HG03095 (cell line): Measurements from ENCODE around the gene EML6.
"Not testable (repeated sequence)": the region's sequence is repeated elsewhere in the genome, so short reads cannot be mapped to it uniquely, and the experiment has no call there.

Experiments
- ATAC-seq: cut with Tn5 transposase; IDR thresholded peaks from one replicate; pipeline ENCODE4 v1.9.1; 2021; ENCODE audit warnings: moderate library complexity; ENCODE audit not compliant: unreplicated experiment

Gene EML6

DNA sequence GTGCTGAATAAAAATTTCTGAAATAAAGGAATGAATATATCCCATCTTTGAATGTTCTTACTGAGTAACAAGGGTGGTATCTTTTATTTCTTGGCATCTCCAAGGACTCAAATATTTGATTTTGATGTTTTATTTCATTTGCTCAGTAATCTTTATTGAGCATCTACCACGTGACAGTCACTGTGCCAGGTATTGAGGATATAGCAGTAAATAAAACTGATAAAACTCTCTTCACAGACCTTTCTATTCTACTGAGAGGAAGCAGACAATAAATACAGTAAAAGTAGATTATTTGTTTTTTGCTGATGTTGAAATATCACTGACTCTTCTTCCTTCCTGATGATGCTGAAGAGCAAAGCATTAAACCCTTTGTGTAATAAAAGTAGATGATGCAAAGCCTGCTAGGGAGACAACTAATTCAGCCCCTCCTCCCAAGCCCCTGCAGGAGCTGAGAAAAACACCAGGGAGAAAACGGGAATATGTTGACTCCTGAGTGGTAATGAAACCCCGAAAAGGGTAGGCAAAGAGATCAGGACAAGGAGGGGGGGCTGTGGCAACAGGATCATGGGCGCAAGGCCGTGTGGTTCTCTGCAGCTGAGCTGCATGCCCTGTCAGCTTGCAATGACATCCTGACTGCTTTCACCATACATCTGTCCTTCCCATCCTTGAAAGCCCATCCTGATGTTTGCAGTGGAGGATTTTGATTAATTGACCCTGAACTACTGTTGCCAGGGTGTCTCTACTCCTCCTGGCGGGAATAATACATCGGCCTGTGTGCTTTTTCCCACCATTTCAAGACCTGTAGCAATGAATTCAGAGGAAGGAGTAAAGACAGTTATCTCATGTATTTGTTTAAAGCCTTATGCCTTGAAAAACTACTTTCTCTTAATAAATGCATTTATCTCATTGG, 117.4 kb downstream of the EML6 start:
- no peak for ATAC-seq

DNA sequence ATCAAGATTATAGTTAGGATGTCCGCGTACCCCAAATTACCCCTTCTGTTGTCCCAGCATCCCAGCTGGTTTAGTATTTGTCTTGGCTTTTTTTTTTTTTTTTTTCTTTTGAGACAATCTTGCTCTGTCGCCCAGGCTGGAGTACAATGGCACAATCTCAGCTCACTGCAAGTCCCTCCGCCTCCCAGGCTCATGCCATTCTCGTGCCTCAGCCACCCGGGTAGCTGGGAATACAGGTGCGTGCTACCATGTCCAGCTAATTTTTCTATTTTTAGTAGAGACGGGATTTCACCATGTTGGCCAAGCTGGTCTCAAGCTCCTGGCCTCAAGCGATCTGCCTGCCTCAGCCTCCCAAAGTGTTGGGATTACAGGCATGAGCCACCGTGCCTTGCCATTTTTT, 118.0 kb downstream of the EML6 start:
- not testable (repeated sequence) for ATAC-seq

DNA sequence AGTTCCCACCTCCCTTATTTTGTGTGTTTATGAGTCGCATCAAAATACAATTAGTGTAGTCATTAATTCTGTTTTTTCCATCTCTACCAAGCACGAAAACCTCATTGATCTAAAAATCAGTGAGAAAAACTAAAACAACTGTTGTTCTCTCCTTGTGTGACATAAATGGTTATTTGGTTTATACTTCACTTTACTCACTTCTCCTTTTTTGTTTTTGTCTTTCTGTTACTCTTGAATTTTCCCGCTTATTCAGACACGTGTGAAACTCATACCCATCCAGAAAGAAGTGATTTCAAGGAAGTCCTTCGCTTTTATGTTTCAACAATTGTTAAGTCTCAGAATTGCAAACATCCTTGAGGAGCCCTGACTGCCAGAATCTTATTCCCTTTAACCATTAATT, 121.6 kb downstream of the EML6 start:
- no peak for ATAC-seq

DNA sequence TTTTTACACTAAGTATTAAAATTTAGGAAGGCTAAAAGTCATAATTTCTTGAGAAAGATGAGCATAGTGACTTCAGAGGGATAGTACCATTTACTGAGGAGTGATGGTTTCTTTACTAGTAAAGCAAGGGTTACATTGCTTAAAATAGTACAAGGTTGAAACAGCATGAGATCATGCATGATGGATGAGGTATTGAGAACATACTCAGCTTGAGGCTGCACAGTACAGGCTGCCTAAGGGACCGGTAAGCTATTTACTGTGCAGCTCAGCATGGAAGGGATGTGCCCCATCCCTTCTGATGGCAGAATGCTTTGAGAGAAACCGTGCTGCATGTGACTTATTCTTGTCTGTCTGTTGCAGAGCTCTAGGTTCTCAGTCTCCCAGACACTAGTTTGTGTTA, 122.1 kb downstream of the EML6 start:
- no peak for ATAC-seq

DNA sequence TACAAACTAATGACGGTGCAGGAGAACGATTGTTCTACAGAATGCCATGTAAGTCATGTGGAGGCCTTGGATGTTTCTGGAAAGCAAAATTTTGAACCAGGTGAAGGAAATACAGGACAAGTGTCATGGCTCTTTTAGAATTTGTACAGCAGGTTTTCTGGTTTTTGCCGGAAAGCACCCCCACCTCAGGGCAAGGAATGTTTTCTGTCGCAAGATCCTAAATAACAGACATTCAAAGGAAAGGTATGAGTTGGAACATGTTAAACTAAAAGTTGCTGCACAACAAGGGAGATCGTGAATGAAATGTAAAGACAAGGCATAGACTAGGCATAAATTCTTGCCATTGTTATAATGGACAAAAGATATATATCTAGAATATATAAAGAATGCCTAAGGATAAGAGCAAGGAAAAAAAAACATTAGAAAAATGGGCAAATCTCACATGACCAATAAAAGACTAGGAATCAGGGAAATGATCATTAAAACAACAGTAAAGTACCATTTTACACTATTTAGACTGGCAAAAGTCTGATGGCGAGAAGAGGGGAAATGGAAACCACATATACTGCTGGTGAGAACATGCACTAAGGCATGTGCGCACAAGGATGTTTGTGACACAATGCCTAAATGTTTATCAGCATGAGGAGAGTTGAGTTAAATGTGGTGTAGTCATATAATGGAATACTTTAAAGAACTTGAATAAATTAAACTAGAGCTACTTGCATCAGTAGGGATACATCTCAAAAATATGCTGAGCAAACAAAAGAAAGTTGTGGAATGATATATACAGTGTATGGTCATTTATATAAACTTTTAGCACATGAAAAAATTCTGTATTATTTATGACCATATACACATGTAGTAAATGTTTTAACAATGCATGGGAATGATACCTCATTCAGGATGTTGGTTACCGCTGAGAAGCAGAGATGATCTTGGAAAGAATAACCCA, 127.0 kb downstream of the EML6 start:
- ATAC-seq, result no peak

DNA sequence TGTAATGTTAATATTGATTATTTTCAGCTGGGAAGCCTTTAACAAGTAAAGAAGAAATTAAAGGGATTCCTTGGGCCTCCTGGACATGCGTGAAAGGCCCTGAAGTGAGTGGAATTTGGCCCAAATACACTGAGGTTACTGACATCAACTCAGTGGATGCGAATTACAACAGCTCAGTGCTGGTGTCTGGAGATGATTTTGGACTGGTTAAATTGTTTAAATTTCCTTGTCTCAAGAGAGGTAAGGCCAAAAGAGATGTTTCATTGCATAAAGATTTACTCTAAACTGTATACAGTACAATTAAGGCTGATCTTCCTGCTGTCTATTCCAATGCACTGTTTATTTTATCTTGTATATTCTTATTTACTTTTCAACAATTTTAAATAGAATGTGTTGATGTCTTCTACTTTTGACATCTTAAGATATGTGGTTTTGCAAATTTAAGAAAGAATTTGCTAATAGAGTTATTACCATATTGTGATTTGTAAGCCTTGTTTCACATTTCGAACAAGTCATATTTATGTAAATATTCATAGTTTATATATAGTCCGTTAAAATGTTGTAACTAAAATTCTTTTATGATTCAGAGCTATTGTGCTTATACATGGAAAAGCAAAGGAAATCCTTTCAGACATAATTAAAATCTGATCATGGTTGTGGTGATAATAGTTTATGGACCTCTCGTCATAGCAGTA, 130.3 kb downstream of the EML6 start:
- no peak for ATAC-seq

DNA sequence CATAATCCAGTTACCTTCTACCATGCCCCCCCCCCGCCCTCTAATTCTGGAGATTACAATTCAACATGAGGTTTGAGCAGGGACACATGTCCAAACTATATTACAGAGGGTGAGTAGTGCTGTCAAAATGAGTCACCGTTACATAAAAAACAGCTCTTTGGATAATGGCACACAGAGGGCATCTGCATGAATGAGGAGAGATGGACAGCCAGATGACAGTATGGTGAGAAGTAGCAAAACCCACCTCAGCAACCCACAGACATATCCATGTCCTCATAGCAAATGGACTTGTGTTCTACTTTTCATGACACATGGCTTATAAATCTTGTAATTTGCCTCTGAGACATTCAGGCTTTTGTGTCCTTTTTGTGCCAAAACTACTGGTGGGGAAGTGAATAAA, 132.0 kb downstream of the EML6 start:
- no peak for ATAC-seq

DNA sequence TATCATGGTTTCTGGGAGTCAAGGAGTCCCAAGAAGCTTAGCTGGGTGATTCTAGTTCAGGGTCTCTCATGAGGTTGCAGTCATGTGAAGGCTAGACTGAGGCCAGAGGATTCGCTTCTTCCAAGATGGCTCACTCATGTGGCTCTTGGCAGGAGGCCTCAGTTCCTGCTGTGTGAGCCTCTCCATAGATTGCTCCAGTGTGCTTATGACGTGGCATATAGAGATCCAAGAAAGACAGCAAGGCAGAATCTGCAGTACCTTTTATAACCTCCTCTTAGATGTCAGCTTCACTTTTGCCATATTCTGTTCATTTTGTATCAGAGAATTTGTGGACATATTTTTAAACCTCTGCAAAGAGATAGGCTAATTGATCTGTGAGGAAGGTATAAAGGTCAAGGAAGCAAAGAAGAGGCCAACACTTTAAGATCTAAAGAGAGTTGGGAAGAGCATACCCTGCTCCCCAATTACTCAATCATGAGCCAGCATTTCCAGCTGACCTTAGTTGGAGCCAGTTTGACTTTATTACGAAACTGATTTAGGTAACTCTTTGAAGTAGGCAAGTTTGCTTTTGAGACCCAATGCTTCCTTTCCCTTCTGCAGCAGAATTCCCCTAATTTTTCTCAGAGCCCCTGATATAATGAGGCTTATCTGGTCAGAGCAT, 134.7 kb downstream of the EML6 start:
- no peak for ATAC-seq

DNA sequence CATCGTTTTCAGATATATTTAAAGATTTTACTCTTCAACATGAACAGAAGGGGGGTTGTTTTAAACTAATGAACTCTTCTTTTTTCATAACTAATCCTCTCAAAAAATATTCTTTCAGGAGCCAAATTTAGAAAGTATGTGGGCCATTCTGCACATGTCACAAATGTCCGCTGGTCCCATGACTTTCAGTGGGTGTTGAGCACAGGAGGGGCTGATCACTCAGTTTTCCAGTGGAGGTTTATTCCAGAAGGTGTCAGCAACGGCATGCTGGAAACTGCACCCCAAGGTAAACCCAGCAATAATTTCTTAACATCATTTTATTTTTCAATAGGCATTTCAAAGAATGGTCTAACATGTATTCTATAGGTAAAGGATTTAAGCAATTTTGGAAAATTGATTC, 136.0 kb downstream of the EML6 start:
- no peak for ATAC-seq

DNA sequence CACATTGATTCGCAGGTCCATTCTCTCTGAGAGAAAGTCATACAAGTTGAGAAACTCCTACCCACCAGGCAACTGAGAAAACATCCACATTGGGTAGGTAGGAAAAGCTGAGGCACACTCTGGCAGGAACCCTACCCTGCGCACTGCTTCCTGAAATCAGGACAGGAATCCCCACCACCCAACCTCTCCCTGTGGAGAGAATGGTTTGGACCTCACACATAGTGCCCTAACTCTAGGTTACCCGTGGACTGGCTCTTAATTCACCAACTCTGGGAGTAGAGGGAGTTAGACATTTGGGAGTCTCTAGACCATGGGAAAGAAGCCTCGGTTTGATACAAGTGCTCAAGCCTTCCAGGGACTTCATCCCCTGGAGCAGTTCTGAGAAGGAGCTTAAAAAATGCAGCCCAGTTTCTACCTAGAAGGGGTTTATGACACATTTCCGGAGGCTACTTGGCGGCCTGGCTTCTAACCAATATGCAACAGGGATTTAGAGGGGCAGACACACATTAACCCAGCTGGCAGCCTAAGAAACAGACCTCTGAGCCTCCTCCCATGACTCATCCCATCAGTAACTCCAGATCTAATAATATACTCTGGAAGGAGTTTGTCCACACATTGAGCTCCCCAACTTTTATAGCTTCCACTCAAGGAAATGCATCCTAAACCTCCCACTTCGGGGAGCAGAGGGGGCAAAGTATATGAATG, 136.7 kb downstream of the EML6 start:
- ATAC-seq, result no peak

DNA sequence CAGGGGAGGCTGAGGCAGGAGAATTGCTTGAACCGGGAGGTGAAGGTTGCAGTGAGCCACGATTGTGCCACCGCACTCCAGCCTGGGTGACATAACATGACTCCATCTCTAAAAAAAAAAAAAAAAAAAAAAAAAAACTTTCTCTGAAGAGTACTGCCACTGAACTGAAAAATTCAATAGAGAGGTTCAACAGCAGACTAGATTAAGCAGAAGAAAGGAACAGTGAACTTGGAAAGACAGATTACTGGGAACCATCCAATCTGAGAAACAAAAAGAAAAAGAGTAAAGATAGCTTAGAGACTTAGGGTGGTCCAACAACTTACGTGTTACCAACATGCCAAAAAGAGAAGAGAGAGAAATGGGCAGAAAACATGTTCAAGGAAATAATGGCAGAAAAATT, 138.8 kb downstream of the EML6 start:
- no peak for ATAC-seq

DNA sequence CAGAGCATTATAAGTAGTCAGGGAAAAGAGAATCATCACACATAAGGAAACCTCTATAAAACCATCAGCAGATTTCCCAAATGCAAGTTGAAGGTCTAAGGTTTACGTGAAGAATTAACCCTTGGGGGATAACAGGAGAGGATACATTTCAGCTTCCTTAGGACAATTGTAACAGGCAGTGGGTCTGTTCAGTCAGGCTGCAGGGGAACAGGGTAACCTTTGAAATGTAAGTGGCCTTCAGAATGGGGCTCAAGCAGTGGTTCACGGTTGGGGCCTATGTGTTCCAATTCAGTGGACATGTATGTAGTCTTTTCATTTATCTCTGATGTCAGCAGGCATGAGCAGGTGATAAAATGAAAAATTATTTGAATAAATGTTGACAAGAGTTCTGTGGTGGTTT, 139.3 kb downstream of the EML6 start:
- no peak for ATAC-seq

DNA sequence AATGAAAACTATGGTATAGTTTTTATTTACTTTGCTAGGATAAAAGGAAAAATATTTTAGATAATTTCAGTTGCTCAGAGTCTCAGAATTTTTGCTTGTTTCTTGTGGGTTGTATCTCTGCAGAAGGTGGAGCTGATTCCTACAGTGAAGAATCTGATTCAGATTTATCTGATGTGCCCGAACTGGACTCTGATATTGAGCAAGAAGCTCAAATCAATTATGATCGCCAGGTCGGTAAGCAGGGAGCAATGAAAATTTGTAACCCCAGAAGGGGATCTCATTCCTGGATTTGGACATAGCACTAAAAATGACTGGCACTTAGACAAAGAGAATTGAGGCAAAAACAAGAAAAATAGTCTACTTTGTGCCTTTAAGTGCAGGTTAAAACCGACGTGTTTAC, 140.2 kb downstream of the EML6 start:
- ATAC-seq, result no peak

DNA sequence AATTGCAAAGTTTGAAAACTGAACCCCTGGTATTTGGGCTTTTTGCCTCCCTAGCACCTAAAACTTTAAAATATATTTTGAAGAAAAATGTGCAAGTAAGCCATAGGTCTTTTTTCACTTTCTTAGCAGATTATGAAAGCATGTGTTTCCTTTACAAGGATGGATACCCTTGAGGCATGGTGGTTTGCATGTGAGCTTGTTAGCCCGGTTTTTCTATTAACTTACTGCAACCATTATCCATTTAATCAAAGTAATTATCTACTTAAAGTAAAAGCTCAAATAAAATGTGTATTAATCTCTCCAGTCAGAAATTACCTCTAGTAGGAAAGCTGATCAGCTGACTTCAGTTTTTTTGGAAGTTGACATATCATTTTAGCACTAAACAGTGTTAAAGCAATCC, 140.6 kb downstream of the EML6 start:
- no peak for ATAC-seq

DNA sequence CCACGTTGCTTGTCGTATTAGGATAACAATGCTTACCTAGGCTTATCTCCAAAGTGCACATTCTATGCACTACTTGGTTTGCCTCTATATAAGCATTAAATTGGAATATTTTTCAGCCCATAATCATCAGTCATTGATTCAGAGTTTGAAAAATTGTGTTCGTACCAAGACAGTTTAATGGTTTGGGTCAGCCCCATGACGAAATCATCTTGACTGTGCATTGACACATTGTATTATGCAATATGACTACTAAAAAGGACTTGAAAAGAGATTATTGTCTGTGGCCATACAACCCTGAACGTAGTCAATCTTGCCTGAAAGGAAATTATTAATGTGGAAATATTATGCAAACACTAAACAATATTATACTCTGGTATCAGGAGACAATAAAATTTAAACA, 141.3 kb downstream of the EML6 start:
- ATAC-seq, result no peak

DNA sequence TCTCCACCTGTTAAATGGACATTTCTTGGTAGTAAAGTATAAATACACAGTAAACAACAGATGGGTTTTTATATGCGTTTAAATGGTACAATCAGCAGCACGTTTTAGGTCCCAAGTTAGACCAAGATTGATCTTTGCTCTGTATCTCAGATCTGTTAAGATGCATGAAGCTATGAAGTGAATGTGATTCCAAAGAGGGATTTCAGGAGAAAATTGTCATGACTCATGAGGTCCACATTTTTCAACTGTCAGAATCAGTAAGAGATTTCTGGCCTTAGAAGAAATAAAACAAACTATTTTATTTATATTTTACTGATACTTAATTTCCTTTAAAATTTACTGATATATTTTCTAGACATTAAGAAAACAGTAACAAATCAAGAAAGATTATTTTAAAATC, 142.7 kb downstream of the EML6 start:
- ATAC-seq, result no peak

DNA sequence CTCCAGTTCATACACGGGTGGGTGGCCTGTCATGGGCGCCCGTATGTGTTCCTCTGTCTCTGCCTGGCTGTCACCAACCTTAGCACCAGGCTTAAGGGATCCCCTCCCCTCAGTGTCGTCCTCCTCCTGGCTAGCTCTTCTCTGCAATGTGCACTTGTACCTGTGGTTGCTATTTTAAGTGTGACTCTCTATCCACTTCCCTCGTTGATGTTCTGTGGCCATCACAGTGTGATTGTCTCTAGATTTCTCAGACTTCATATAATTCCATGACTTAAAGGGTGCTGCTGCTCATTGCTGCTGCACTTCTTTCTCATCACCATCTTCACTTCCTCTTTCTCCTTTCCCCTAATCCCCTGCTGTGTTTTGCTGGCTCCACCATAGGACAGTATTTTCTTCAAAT, 143.4 kb downstream of the EML6 start:
- ATAC-seq, result peak; percentile 88

DNA sequence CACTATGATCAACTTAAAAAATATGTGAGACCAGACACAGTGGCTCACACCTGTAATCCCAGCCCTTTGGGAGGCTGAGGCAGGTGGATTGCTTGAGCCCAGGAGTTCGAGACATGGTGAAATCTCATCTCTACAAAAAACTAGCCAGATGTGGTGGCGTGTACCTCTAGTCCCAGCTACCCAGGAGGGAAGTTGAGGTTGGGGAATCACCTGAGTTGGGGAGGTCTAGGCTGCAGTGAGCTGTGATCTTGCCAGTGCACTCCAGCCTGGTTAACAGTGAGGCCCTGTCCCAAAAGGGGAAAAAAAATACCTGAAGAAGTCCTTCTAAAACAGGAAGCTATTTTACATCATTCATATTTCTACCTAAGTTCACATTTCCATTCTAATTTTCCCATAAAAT, 144.0 kb downstream of the EML6 start:
- peak; percentile 45 for ATAC-seq

DNA sequence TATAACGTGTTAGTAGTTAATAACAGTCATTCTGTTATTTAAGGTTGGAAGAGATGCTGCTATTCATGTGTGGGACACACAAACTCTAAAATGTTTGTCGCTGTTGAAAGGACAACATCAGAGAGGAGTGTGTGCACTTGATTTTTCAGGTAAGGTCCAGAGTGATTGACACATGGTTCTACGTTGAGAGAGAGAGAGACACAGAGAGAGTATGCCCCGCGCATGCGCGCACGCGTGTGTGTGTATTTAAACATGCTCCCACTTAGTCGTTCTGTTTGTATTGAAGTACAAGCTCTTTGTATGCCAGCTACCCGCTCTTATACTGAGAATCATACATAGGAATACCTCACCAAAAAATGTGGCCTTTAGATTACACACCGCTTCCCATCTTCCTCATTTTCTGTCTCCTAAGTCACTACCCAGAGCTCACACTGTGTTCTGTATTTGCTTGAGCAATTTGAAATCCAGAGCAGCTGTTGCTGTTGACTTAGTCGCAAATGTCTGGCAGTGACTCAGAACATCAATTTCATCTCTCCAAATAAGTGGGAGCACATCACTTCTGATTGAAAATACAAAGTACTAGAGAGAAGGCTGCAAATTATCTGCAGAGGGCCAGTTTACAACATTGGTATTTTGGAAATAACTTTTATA, 148.1 kb downstream of the EML6 start:
- no peak for ATAC-seq

DNA sequence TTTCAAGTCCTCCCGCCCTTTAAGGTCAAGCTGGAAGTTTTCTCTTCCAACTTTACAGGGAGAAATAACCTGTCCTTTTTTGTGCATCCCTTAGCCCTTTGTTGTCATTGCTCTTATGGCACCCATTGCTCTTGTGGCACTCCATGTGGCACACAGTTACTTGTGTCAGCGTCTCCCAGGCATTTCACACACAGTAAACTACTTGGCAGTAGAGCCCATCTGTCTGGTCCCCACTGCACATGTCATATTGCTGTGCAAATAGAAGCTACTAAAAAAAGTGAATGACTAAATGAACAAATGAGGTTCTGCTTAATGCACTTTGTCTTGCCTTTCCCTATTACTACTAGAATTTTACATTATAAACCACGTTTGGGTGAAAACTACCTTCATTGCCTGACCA, 149.3 kb downstream of the EML6 start:
- ATAC-seq, result no peak
